GM19324 (cell line): ENCODE data around the gene MAPK8IP3.
"Not testable (repeated sequence)": the region's sequence is repeated elsewhere in the genome, so short reads cannot be mapped to it uniquely, and the experiment has no call there.

ENCODE experiments used
- ATAC-seq: cut with Tn5 transposase; IDR thresholded peaks from one replicate; pipeline ENCODE4 v1.9.1; 2021; ENCODE audit warnings: mild to moderate bottlenecking, moderate library complexity; ENCODE audit not compliant: unreplicated experiment, low FRiP score

MAPK8IP3 gene

DNA sequence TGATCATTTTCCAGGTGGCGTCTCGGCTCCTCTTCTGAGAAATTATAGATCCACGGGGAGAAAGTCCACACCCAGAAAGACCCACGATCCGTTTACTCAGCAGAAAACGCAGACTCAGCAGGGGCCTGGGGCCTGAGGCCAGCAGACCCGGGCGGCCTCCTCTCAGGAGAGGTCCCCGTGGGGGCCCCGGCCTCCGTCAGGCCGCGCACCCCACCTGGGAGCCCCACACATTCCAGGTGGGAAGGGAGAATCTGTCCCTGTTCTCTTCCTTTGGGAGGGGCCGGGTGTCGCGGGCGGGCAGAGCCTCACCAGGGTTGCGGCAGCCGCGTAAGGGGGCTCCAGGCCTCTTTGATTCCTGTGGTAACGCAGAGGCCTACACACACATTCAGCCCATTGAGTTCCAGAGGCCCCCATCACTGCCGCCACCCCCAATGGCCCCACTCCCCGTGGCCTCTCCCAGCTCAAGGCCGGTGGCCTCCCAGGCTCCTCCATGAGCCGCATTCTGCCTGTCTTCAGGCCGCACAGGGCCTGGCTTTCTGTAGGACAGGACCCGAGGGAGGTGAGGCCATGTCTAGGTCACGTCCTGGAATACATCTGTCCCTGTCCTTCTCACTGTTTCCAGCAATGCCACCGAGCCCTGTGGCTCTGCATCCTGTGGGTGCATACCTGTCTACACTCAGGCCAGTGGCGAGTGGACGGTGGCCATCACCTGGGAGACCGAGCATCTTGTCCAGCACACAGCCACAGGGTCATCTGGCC lies 89.1 kb downstream of the MAPK8IP3 start:
- no peak for ATAC-seq

DNA sequence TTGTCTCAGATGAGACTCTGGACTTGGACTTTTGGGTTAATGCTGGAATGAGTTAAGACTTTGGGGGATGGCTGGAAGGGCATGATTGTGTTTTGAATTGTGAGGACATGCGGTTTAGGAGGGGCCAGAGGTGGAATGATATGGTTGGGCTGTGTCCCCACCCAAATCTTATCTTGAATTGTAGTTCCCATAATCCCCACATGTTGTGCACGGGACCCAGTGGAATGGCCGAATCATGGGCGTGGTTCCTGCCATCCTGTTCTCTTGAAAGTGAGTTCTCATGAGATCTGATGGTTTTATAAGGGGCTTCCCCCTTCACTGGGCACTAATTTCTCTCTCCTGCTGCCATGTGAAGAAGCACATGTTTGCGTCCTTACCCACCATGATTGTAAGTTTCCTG lies 93.3 kb downstream of the MAPK8IP3 start:
- ATAC-seq: not testable (repeated sequence)

GRCh38 chr16:1800701-1801100 lies 94.7 kb downstream of the MAPK8IP3 start:
- no peak for ATAC-seq

DNA sequence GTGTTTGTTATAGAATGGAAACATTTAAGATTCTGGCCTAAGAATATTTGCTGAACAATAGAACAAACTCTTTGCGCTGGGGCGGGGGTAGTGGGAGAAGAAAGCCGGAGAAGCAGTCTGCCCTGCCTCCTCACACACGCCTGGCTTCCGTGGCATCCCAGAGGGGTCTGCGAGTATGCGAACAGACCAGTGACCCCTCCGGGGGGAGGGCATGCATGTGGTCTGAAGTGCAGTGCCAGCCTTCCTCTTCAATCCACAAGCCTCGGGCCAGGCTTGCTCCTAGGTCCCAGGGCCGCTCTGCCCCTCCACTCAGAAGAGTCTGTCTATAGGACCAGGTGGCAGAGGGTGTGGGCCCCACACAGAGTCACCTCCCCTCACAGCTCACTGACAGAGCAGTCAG lies 101.6 kb downstream of the MAPK8IP3 start:
- ATAC-seq: no peak

GRCh38 chr16:1808691-1809090 lies 102.7 kb downstream of the MAPK8IP3 start:
- no peak for ATAC-seq

DNA sequence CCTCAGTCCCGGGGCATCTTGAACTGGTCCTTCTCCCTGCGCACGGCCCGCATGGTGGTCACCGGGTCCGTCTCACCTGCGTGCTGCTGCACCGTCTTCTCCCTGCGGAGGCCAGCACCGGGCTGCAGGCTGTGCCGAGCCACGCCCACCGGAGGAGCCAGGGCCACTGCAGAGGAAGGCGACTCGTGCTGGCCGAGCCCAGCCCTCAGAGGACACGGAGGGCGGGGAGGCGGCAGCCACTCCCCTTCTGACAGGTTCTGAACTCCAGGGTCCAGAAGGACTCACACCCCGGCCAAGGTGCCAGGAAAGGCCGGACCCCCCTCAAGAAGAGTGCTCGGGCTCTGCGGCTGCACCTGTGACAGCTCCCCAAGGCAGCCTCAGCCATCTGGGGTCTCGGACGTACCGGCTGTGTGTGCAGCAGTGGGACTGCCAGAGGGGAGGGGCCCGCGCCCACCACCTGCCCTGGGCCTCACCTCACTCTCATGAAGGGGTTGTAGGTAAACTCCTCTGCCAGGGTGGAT lies 103.3 kb downstream of the MAPK8IP3 start:
- ATAC-seq: no peak

- ATAC-seq: no peak
Observed at GRCh38 chr16:1810106-1810505, 104.1 kb downstream of the MAPK8IP3 start.

- no peak for ATAC-seq
Observed at GRCh38 chr16:1810536-1810935, 104.5 kb downstream of the MAPK8IP3 start.

GRCh38 chr16:1812732-1813163 lies 106.8 kb downstream of the MAPK8IP3 start:
- no peak for ATAC-seq

DNA sequence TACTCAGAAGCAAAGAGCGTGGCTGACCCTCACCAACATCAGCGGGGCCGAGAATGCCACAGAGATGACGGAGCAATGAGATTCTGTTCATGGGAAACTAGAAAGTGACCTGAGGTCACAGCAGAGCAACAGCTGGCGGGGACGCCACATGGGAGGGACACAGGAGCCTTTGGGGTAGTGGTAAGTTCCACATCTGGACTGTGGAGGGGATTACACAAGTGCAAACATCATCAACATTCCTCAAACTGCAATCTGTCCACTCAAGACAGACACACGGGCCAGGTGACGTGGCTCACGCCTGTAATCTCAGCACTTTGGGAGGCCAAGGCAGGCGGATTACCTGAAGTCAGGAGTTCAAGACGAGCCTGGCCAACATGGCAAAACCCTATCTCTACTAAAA lies 109.5 kb downstream of the MAPK8IP3 start:
- no peak for ATAC-seq

DNA sequence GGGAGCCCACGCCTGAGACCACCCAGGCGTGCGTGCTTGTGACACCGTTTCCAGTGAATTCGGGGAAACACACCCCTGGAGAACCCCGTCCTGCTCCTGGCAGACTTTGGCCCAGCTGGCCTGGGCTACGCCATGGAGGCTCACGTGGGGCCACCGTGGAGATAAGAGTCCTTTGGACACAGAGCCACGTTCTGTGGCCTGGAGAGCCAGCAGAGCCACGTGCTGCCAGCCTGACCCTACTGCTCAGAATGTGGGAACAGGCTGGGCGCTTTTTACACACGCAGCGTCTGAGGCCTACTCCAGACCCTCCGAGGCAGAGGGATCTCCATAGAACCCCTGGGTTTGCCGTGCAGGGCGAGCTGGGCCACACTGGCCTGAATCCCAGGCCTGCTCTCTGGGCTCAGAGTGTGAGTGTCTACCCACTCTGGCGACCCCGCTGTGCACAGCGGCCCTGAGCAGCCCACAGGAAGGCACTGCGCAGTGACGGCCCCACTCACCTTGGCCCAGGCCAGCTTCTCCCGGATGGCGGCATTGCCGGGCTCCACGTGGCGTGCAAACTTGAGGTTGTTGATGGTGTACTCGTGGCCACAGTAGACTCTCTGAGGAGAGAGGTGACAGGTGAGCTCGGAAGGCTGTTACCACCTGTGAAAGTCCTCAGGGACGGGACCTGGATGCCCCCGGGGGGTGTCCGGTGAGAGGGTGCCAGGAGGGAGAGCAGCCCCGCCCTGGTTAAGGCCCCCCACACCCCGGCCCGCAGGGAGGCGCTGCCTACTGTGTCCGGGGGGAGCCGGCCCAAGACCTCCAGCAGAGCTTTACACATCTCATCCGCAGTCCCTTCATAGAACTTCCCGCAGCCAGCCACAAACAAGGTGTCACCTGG lies 110.6 kb downstream of the MAPK8IP3 start:
- ATAC-seq: no peak

DNA sequence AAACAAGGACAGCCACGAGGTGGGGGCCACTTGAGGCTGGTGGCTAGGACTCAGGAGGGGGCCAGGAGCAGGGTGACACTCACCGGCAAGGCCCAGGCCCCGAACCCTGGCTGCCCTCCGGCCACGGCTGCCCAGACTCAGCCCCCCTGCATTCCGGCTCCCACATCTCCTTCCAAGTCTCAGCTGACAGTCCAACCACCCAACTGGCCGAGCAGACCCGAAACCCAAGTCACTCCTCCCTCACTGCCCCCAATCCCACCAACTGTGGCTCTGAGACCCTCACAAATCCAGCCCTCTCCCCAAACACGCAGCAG lies 111.2 kb downstream of the MAPK8IP3 start:
- no peak for ATAC-seq

- ATAC-seq: no peak
Observed at GRCh38 chr16:1817716-1818115, 111.7 kb downstream of the MAPK8IP3 start.

GRCh38 chr16:1818204-1818872 lies 112.3 kb downstream of the MAPK8IP3 start:
- no peak for ATAC-seq

DNA sequence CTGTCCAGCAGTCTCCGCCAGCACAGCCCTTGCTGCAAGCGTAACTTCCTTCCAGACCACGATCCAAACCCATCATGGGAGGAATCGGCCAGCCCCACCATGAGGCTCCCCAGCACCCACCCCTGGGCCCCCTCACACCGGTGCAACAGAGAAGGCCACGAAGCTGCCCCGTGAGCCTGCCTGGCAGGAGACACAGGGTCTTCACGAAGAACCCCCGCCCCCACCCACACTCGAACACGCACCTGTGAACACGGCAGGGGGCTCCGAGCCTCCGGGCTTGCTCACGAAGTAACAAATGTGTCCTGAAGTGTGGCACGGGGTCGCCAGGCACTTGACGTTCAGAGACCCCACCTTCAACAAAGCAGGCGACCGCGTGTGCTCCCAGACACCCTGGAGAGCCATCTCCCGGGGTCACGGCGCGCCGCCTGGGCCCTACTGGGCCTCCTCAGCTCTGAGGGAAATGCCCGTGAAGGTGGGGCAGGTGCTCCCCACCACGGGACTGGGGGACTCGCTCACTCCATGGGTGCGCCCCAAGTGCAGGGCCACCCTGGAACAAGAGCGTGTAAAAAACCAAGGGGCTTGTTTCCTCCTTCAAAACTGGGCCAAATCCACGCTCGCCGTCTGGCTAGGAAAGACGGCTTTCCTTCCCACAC lies 113.0 kb downstream of the MAPK8IP3 start:
- no peak for ATAC-seq

DNA sequence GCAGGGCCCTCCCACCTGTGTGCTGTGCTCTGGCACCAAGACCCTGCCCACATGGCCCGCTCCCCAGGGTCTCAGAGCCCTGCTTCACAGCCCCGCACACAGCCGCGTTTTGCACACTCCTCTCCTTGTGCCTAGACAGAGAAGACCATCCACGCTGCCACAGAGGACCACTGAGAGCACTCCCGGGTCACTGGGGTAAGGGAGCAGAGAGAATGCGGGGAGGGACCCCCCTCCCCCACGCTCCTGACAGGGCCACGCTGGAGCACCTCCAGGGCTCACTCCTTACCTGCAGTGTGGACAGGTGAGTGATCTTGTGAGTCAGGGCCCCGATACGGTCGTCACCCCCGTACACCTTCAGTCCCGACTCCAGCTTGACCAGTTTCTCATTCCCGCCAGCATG lies 113.6 kb downstream of the MAPK8IP3 start:
- ATAC-seq: no peak
